GM23338 (cell line): ENCODE data around the gene VPS37C. TPM values are rescaled to one million over a fixed set of nuclear protein-coding genes. Genes with fewer than 3 reads are reported as not detected.

Experiments used
- ATAC-seq: fragments of 200-7000 bp; cut with Tn5 transposase; 3 replicates; pipeline ENCODE4 v1.9.1; 2020
- DNase-seq: peaks from one replicate; pipeline ENCODE4 v3.0.0-alpha.2; 2015; ENCODE audit warnings: low spot score
- H2AFZ ChIP-seq: fragments of 200-600 bp; sonication (generic); 2 replicates; pipeline ENCODE4 v1.8.0; 2016; ENCODE audit warnings: antibody characterized with exemption, mild to moderate bottlenecking, moderate library complexity
- H3F3A ChIP-seq: fragments of 200-600 bp; sonication (generic); replicated peaks from 2 replicates; pipeline ENCODE4 v1.8.0; 2017; ENCODE audit warnings: antibody characterized with exemption, mixed run types, low read depth
- H3K27ac ChIP-seq: fragments of 200-600 bp; sonication (generic); 2 replicates; pipeline ENCODE4 v1.6.1; 2016; ENCODE audit warnings: low read depth
- H3K27me3 ChIP-seq: fragments of 200-600 bp; sonication (generic); 2 replicates; pipeline ENCODE4 v1.8.0; 2016; ENCODE audit warnings: mild to moderate bottlenecking, mixed run types, moderate library complexity; ENCODE audit not compliant: insufficient read depth
- H3K36me3 ChIP-seq: fragments of 200-600 bp; sonication (generic); 2 replicates; pipeline ENCODE4 v1.8.0; 2016; ENCODE audit warnings: mild to moderate bottlenecking; ENCODE audit not compliant: insufficient read depth
- H3K4me1 ChIP-seq: fragments of 200-600 bp; sonication (generic); 2 replicates; pipeline ENCODE4 v1.8.0; 2016; ENCODE audit warnings: mild to moderate bottlenecking, moderate library complexity; ENCODE audit not compliant: insufficient read depth
- H3K4me2 ChIP-seq: fragments of 200-600 bp; sonication (generic); 2 replicates; pipeline ENCODE4 v1.7.1; 2017; ENCODE audit warnings: mixed run types
- H3K4me3 ChIP-seq: fragments of 200-600 bp; sonication (generic); 2 replicates; pipeline ENCODE4 v1.6.1; 2016; ENCODE audit warnings: mixed run types
- H3K79me2 ChIP-seq: fragments of 200-600 bp; sonication (generic); replicated peaks from 2 replicates; pipeline ENCODE4 v1.8.0; 2017; ENCODE audit warnings: mild to moderate bottlenecking; ENCODE audit not compliant: insufficient read depth
- H3K9me2 ChIP-seq: fragments of 200-600 bp; sonication (generic); 2 replicates; pipeline ENCODE4 v1.8.0; 2017; ENCODE audit not compliant: insufficient read depth
- H4K20me1 ChIP-seq: fragments of 200-600 bp; sonication (generic); replicated peaks from 2 replicates; pipeline ENCODE4 v1.8.0; 2017; ENCODE audit warnings: mild to moderate bottlenecking; ENCODE audit not compliant: insufficient read depth
- H3K27ac Mint-ChIP-seq: 2 replicates; pipeline ENCODE4 v1.8.0; 2020; ENCODE audit warnings: inconsistent platforms, mild to moderate bottlenecking, moderate library complexity, mixed read lengths
- H3K27me3 Mint-ChIP-seq: 3 replicates; pipeline ENCODE4 v1.8.0; 2022; ENCODE audit warnings: low read depth, mild to moderate bottlenecking, moderate library complexity, mixed read lengths, inconsistent platforms; ENCODE audit not compliant: insufficient read depth, poor library complexity
- H3K36me3 Mint-ChIP-seq: 3 replicates; pipeline ENCODE4 v1.8.0; 2021; ENCODE audit warnings: low read depth, mild to moderate bottlenecking, inconsistent platforms, moderate library complexity, mixed read lengths
- H3K4me1 Mint-ChIP-seq: 3 replicates; pipeline ENCODE4 v1.8.0; 2020; ENCODE audit warnings: mild to moderate bottlenecking, inconsistent platforms, mixed read lengths
- H3K4me3 Mint-ChIP-seq: 3 replicates; pipeline ENCODE4 v1.8.0; 2021; ENCODE audit warnings: moderate library complexity, mild to moderate bottlenecking, inconsistent platforms, mixed read lengths
- H3K9me3 Mint-ChIP-seq: 3 replicates; pipeline ENCODE4 v1.8.0; 2020; ENCODE audit warnings: moderate library complexity, mild to moderate bottlenecking, inconsistent platforms, mixed read lengths
- CREB1 ChIP-seq: fragments of 250-450 bp; sonication (Bioruptor Pico); IDR thresholded peaks from 2 replicates; pipeline ENCODE4 v1.5.0; 2020; ENCODE audit warnings: low read depth, mild to moderate bottlenecking, moderate library complexity
- EZH2phosphoT487 ChIP-seq: fragments of 200-600 bp; sonication (generic); IDR thresholded peaks from one replicate; pipeline ENCODE4 v1.8.1; 2018; ENCODE audit warnings: antibody characterized with exemption; ENCODE audit not compliant: unreplicated experiment
- NANOG ChIP-seq: IDR thresholded peaks from 2 replicates; pipeline ENCODE4 v1.6.1; 2016; ENCODE audit warnings: antibody characterized with exemption, borderline replicate concordance
- POLR2AphosphoS5 ChIP-seq: IDR thresholded peaks from 2 replicates; pipeline ENCODE4 v1.6.1; 2016; ENCODE audit warnings: antibody characterized with exemption, low read depth
- STAT1 ChIP-seq: IDR thresholded peaks from one replicate; pipeline ENCODE4 v1.6.1; 2016; ENCODE audit warnings: antibody characterized with exemption; ENCODE audit not compliant: unreplicated experiment
- ZNF114 ChIP-seq: fragments of 250-450 bp; sonication (Bioruptor Pico); IDR thresholded peaks from 2 replicates; pipeline ENCODE4 v1.5.0; 2020; ENCODE audit warnings: mild to moderate bottlenecking, moderate library complexity
- ZNF331 ChIP-seq: fragments of 250-450 bp; sonication (Bioruptor Pico); IDR thresholded peaks from 2 replicates; pipeline ENCODE4 v1.5.0; 2020; ENCODE audit warnings: low read depth, mild to moderate bottlenecking, moderate library complexity
- polyA plus RNA-seq: library from polyadenylated mRNA; unstranded; fragments of >200 nt; fragmentation: Nextera tagmentation; extraction: Ambion mirVana; gene quantifications from 2 replicates; pipeline ENCODE4 v1.2.1, GENCODE V29; 2016
- total RNA-seq: library from RNA; depleted of rRNA; stranded (reverse); fragments of >200 nt; shearing (Covaris generic); gene quantifications from 2 replicates; pipeline ENCODE4 v1.2.3, GENCODE V29; 2014
- TF ChIP-seq, protein P1 (sequence below): IDR thresholded peaks from one replicate; pipeline ENCODE4 v1.6.1; 2018; ENCODE audit warnings: antibody characterized with exemption; ENCODE audit not compliant: unreplicated experiment
- TF ChIP-seq, protein P2 (sequence below), 2 experiments: fragments of 200-600 bp in 1 of 2; sonication (generic) in 1 of 2; conservative IDR thresholded peaks; 2 replicates each; pipeline versions ENCODE4 v1.5.1 to v1.6.1; 2016 to 2017; ENCODE audit warnings: antibody characterized with exemption in 2 of 2, low read depth in 2 of 2, mild to moderate bottlenecking in 2 of 2, moderate library complexity in 1 of 2

The VPS37C gene
- total and polyA plus RNA-seq, 2 experiments from 2014 or later: 8.8 to 19.4 TPM

DNA sequence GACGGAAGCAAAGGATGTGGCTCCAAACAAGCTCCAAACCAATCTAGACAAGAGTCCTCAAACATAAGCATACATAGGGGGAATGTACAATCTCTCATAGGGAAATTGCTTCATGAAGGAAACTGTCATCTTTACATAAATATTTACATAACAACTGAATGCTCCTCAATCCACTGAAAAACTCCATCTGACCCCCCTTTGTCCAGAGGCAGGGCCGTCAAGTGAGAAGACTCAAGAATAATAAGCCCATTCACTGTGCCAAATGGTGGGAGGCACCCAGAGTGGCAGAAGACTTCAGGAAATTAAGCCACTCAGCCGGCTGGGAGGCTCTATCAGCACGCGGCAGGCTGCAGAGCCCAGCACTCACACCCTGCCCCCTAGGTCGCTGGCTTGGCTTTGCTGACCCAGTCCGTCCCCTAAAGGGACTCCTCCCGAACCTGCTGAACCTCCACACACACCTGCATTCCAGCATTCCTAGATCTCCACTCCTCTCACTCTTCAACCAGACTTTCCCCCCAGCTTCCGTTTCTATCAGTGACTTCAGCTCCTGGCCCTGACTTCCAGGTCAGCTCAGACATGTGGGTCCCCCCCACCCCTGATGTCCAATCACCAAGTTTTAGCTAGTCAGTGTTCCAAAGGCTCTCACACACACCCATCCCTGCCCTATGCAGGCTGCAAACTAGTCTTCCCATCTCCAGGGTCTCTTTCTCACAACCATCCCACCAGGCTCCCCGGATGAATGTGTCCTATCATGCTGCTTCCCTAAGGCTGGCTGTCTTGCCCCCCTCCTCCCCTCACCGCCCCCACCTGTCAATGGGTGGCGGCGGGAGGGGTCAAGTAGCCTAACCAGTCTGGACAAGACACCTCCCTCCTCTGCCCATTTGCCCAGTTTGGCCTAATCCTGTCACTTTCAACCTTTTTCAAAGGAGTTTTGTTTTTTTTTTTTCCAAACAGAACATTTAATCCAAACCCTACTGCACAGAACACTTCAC, 11.3 kb downstream of the VPS37C start:
- Histone ChIP-seq H3K9me2 (no peaks in the 10 kb centered on the region), H3K4me2 (peak overlapping the region; percentile 71), H3K36me3 (no peaks in the 10 kb centered on the region), H3K4me3 (no peak overlapping the region), H3K27me3 (no peaks in the 10 kb centered on the region), H3K27ac (no peak overlapping the region), H2AFZ (no peak overlapping the region), H3K4me1 (peaks cover 19% of the 10 kb centered on the region), H3K79me2 (peaks cover 89% of the 10 kb centered on the region), H4K20me1 (peaks cover 46% of the 10 kb centered on the region), H3F3A (no peaks in the 10 kb centered on the region)
- peak; percentile 61 for ATAC-seq
- Mint-ChIP-seq H3K27ac (peak overlapping the region; percentile 86), H3K4me1 (peaks cover 69% of the 10 kb centered on the region), H3K36me3 (no peaks in the 10 kb centered on the region), H3K4me3 (peak overlapping the region; percentile 14; the same call in 2 of the 3 replicates), H3K9me3 (no peaks in the 10 kb centered on the region), H3K27me3 (peaks cover 13% of the 10 kb centered on the region)
- TF ChIP-seq STAT1: no peak
- no peak for TF ChIP-seq NANOG
- no peak for TF ChIP-seq CREB1 (CRISPR knock-in tag)
- TF ChIP-seq EZH2phosphoT487: no peak
- no peak for TF ChIP-seq ZNF114 (CRISPR knock-in tag)
- TF ChIP-seq, protein P1, sequence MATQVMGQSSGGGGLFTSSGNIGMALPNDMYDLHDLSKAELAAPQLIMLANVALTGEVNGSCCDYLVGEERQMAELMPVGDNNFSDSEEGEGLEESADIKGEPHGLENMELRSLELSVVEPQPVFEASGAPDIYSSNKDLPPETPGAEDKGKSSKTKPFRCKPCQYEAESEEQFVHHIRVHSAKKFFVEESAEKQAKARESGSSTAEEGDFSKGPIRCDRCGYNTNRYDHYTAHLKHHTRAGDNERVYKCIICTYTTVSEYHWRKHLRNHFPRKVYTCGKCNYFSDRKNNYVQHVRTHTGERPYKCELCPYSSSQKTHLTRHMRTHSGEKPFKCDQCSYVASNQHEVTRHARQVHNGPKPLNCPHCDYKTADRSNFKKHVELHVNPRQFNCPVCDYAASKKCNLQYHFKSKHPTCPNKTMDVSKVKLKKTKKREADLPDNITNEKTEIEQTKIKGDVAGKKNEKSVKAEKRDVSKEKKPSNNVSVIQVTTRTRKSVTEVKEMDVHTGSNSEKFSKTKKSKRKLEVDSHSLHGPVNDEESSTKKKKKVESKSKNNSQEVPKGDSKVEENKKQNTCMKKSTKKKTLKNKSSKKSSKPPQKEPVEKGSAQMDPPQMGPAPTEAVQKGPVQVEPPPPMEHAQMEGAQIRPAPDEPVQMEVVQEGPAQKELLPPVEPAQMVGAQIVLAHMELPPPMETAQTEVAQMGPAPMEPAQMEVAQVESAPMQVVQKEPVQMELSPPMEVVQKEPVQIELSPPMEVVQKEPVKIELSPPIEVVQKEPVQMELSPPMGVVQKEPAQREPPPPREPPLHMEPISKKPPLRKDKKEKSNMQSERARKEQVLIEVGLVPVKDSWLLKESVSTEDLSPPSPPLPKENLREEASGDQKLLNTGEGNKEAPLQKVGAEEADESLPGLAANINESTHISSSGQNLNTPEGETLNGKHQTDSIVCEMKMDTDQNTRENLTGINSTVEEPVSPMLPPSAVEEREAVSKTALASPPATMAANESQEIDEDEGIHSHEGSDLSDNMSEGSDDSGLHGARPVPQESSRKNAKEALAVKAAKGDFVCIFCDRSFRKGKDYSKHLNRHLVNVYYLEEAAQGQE: no peak
- TF ChIP-seq, protein P2, sequence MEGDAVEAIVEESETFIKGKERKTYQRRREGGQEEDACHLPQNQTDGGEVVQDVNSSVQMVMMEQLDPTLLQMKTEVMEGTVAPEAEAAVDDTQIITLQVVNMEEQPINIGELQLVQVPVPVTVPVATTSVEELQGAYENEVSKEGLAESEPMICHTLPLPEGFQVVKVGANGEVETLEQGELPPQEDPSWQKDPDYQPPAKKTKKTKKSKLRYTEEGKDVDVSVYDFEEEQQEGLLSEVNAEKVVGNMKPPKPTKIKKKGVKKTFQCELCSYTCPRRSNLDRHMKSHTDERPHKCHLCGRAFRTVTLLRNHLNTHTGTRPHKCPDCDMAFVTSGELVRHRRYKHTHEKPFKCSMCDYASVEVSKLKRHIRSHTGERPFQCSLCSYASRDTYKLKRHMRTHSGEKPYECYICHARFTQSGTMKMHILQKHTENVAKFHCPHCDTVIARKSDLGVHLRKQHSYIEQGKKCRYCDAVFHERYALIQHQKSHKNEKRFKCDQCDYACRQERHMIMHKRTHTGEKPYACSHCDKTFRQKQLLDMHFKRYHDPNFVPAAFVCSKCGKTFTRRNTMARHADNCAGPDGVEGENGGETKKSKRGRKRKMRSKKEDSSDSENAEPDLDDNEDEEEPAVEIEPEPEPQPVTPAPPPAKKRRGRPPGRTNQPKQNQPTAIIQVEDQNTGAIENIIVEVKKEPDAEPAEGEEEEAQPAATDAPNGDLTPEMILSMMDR (conservative IDR thresholded peaks at IDR 0.05; ENCODE audit: low read depth in 2 of 2): no peak
- TF ChIP-seq ZNF331 (CRISPR knock-in tag): no peak
- TF ChIP-seq POLR2AphosphoS5: no peak
- DNase-seq: peak; percentile 64
